ENCODE data around the gene KLF7.

Gene KLF7

GRCh38 chr2:207088839-207089238 lies 76.9 kb downstream of the KLF7 start:
- DNase-seq: no peak

- no peak for DNase-seq
Measured at GRCh38 chr2:207088276-207088675, 77.5 kb downstream of the KLF7 start.

DNA sequence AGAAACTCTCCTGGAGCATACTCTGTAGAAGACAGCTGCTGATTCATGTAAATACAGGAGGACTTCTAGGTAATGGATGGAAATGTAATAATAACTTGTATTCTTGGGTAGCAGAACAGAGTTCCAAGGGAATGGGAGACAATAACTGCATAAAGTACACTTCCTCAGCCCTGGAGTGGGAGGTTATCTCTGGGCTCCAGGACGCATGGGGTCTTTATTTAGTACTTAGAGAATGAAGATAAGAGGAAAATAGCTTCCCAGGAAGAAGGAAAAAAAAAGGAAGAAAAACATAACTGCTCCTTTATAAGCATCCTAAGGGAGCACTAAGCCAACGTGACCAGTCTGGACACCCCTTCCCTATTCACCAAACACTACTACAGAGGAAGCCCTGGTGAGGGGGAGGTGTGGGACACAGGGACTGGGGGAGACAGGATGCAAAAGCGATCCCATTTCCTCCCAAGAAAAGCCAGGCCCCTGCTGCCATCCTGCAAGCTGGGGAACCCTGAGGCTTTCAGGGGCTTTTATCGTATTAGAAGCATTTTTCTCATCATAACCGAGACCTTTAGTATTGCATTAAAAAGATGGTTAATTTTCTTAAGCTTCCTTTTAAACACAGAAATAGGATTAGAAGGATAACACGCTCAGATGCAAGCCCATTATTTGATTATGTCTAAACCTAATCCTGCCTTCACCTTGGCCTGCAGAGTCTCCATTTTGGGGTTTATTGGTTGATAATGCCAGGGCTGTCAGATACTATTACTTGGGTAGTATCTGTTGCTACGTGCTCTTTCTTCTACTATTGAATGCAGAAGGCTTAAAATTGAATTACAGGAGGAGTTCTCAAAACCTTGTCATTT lies 78.5 kb downstream of the KLF7 start:
- no peak for DNase-seq

- no peak for DNase-seq
Measured at GRCh38 chr2:207086136-207086535, 79.6 kb downstream of the KLF7 start.

DNA sequence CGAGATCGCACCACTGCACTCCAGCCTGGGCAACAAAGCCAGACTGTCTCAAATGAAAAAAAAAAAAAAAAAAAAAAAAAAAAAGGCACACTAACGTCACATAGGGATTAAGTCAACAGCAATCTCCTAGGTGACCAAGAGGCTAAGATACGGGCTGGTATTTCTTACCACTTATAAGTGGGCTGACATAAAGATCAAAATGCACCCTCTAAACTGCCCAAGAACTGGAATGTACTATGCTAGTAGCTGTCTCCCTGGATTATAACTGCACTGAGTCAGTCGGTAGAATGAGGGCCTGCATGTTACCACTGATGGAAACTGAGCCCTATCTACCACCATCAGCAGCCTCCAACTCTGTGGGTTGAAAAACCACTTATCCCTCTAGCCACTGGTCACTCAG lies 80.6 kb downstream of the KLF7 start:
- DNase-seq: no peak

DNA sequence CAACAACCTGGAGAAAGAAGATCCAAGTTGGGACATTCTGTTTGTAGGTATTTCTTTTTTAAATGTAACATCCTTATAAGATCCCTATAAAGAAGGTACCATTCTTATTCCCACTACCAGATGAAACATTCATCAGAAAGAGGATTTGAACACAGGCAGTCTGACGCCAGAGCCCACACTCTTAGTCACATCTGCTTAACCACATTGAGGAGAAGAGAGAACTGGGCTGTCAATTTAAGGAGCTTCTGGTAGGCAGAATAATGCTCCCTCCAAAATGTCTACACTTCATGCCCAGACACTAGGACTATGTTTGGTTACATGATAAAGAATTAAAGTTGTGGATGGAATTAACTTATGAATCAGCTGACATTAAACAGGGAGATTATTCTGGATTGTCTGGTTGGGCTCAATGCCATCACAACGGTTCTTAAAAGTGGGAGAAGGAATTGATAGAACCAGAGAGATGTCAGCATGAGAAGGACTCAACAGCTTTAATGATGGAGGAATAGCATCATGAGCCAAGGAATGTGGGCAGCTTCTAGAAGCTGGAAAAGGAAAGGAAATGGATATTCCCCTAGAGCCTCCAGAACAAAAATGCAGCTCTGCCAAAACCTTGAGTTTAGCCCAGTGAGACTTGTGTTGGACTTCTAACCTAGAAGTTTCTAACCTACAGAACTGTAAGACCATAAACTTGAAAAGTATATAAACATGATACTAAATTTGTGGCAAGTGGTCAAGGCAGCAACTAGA lies 82.2 kb downstream of the KLF7 start:
- DNase-seq: no peak

DNA sequence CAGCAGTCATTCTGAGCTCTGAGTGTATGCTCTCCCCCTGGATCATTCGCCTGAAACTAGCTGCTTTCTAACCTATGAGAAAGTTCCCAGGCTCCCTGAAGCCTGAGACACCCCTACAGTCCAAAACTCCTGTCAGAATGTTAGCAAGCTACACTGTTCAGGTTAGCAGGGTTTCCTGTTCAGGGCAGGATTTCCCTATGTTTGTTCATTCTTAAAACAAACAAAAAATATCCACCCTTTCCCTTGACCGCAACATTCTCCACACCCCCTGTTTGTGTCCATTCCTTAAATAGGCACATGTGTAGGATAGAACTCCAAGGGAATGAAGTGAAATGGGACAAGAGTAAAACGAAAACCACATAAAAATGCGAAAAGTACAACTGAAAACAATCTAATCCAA lies 83.1 kb downstream of the KLF7 start:
- DNase-seq: no peak

- no peak for DNase-seq
Measured at GRCh38 chr2:207078186-207078798, 87.5 kb downstream of the KLF7 start.

DNA sequence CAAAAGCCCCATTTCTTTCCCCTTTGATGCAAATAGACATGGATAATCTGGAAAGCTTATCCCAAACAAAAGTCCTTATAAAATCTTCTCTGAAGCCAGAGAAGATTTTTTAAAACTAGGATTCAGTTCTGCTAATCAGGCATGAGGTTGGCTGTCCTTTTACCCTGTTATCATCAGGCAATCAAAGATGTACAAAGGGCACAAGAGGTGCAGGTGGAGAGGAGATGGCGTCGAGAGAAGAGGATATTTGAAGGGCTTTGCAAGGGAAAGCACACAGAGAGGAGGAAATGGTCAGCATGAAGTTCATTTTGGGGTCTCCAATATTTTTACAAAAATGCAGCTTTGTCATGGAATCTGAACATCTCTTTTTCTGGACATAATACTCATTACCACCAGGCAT lies 88.5 kb downstream of the KLF7 start:
- no peak for DNase-seq

- DNase-seq: no peak
Measured at GRCh38 chr2:207075456-207075855, 90.3 kb downstream of the KLF7 start.

GRCh38 chr2:207073801-207074678 lies 91.7 kb downstream of the KLF7 start:
- DNase-seq: no peak

- DNase-seq: no peak
Measured at GRCh38 chr2:207073412-207073800, 92.3 kb downstream of the KLF7 start.

DNA sequence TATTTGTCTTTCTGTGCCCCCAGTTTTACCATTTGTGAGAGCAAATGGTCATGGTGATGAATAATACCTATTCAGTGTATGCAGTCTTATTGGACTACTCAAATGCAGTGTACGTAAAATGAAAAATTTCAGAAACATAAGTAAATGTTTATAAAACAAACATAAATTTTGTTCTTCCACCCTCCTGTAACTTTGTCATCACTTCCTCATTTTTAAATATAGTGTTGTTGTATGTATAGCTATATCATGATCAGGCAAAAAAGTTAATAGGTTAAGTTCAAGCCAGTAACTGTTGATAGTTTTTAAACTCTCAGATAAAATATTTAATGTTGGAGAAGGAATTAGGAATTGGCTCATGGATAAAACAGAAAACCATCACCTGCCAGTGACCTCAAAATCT lies 93.2 kb downstream of the KLF7 start:
- DNase-seq: no peak

DNA sequence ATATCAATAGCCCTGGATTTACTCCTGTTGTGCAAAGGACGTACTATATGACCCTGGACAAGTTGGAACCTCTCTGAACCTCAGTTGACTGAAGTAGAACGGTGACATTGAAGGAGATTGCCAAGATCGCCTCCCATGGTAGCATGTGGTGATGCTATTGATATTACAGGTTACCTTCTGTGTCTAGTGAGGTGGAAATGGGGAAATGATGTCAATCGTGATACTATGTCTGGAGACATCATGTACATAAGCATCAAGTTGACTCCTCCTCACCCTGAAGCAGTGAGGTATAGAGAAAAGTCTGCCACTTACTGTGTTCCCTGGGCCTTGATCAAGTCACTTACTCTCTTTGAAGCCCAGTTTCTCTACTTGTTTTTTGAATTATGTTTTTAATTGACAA lies 93.9 kb downstream of the KLF7 start:
- no peak for DNase-seq

DNA sequence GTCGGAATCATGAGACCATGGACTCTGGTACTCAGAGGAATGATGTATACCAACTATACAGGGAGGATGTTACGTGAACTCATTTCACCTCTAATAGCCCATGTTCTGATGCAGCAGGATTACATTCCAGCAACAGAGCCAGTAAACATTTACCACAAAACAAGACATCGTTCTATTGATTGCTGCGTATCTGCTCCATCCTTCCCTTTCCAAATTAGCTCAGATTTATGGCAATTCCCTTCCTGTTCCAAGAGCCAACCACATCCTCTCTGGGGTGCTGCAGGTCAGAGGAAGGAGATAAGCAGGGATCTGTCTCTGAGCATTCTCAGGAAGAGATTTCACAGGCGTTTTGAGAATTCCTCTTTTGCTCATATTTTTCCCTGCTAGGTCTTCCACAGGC lies 98.3 kb downstream of the KLF7 start:
- DNase-seq: peak; percentile 7

GRCh38 chr2:207066791-207067460 lies 98.8 kb downstream of the KLF7 start:
- no peak for DNase-seq

GRCh38 chr2:207066166-207066565 lies 99.6 kb downstream of the KLF7 start:
- DNase-seq: no peak

DNA sequence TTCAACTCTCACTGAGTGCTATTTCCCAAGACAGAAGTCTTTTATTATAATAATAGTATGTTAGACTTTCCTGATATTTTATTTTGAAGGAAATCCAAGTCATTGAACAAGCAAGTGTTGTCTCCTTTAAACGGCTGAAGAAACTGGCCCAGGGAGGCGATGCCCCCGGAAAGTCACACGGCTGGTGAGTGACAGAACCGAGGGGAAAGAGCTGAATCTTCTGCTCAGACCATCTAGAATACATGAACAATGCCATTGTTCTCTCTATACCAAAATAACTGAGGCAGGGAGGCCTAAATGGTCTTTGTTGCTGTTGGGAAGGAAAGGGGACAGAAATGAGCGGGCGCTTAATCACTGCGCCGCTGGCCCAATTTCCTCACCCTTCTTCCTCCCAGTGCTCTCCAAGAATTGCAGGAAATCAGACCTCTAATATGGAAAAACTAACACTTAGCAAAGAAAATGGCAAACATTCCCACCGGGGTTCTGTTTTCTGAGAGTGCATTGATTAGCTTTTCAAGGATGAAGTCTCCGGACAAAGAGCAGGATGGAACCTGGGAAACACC lies 101.5 kb downstream of the KLF7 start:
- no peak for DNase-seq

DNA sequence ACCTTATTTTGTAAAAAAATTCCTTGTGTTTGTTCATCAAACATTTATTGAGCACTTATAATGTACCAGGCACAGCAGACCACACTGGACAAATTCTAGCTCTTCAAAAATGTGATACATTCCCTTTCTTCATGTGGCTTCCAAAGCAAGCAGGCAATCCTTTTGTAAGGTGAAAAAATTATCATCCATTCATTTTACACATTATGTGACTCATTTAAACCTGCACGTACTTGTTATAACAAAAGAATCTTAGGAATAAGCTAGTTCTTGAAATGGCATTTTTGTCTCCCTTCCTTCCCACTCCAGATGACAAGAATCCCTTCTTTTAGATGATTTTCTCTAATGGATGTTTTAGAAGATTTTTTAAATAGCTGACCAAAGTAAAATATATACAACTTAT lies 104.6 kb downstream of the KLF7 start:
- no peak for DNase-seq

DNA sequence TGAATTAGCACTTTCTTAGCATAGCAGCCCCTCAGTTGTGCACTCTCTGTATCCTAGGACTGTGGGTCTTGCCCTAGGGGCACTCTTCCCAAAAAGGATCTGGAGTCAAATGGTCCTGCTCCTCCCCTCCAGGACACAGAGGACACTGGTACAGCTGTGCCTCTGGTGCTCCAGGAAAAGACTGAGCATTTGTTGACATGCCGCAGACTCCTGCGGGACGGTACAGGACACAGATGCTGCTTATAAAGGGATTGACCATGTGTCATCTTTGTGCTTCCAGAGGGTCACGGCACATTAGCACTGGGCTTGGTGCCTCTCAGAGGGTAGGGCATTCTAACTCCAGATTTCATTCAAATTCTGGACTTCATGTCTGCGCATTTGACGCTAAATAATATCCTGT lies 110.5 kb downstream of the KLF7 start:
- no peak for DNase-seq

DNA sequence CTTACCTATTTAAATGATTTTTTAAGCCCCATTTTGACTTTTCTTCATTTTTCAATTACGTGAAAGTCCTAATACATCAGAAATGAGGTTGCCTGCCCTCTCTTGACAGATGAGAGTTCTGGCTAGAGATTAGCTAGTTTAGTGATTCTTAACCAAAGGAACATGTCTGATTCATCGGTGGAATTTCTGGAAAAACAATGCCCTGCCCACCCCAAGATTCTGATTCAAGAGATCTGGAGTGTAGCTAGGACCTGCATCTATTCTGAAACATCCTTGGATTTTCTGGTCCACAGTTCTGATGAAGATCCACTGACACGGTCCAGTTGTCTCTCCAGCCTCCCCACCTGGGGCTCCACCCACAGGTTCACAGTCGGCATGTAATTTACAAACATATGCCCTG lies 111.2 kb downstream of the KLF7 start:
- no peak for DNase-seq

DNA sequence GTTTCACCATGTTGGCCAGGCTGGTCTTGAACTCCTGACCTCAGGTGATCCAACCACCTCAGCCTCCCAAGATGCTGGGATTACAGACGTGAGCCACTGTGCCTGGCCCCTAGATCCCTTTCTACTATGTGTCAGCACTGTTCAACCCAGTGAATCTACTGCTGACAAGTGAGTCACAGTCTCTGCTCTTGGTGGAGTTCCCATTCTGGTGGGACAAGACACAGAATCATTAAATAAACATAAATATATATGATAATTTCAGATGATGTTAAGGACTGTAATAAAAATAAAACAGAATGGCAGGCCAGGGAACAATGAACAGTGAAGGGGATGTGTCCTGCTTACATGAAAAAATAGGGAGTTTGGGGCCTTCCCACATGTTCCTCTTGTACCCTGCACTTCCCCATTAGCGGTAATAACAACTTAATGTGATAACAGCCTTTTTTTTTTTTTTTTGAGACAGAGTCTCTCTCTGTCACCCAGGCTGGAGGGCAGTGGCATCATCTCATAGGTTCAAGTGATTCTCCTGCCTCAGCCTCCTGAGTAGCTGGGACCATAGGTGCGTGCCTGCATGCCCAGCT lies 114.3 kb downstream of the KLF7 start:
- no peak for DNase-seq

All from NCI-H226 (cell line).